ENCODE data around the gene DMP1.

DMP1 gene

GRCh38 chr4:87707279-87707918 lies 57.3 kb downstream of the DMP1 start:
- no peaks in the 10 kb centered on the region for H3K9me3 ChIP-seq (ENCODE audit: control insufficient read depth in 2 of 2, low read length in 2 of 2)
- no peaks in the 10 kb centered on the region for H3K4me1 ChIP-seq (ENCODE audit: control insufficient read depth in 2 of 2, insufficient read depth in 2 of 2, low read length in 2 of 2)
- H3K4me3 ChIP-seq (ENCODE audit: low read length in 2 of 2) = no peak overlapping the region
- no peaks in the 10 kb centered on the region for H3K27me3 ChIP-seq (ENCODE audit: control insufficient read depth in 2 of 2, insufficient read depth in 2 of 2, low read length in 2 of 2)
- H3K9ac ChIP-seq (ENCODE audit: low read depth in 1 of 2, low read length in 2 of 2) = no peak overlapping the region
- H3K36me3 ChIP-seq (ENCODE audit: control insufficient read depth in 2 of 2, insufficient read depth in 2 of 2, low read length in 2 of 2) = no peaks in the 10 kb centered on the region
- no peak overlapping the region for H3K27ac ChIP-seq (ENCODE audit: low read depth in 2 of 2, low read length in 2 of 2)

Data from mucosa of rectum (tissue), 2 donors.